Vagina (tissue), 2 donors: ENCODE measurements around the gene USE1. TPM values are rescaled to one million over a fixed set of nuclear protein-coding genes. Genes with fewer than 3 reads are reported as not detected.

Experiments used
- DNase-seq, 2 donors: peaks; one replicate each; pipeline ENCODE4 v3.0.0-alpha.2; 2017; ENCODE audit errors: extremely low spot score in 2 of 2
- H3K27ac ChIP-seq: fragments of 200-600 bp; sonication (generic); one replicate; pipeline ENCODE4 v1.5.1; 2019
- H3K27me3 ChIP-seq: fragments of 200-600 bp; sonication (generic); one replicate; pipeline ENCODE4 v1.5.1; 2019
- H3K36me3 ChIP-seq, 2 donors: fragments of 200-600 bp; sonication (generic); one replicate each; pipeline ENCODE4 v1.5.1; 2017 to 2019
- H3K4me1 ChIP-seq: fragments of 200-600 bp; sonication (generic); one replicate; pipeline ENCODE4 v1.5.1; 2019
- H3K4me3 ChIP-seq, 2 donors: fragments of 200-600 bp; sonication (generic); 1 replicate in 1 of 2; 2 replicates in 1 of 2; pipeline ENCODE4 v1.5.1; 2016 to 2019
- H3K9me3 ChIP-seq: fragments of 200-600 bp; sonication (generic); one replicate; pipeline ENCODE4 v1.5.1; 2019
- CTCF ChIP-seq, 3 experiments: fragments of 450-650 bp in 2 of 3; fragments of 200-600 bp in 1 of 3; sonication (generic) in 1 of 3; IDR thresholded peaks; one replicate each; pipeline ENCODE4 v1.5.1; 2017 to 2019; ENCODE audit warnings: antibody characterized with exemption in 3 of 3, mild to moderate bottlenecking in 2 of 3, moderate library complexity in 2 of 3
- POLR2A ChIP-seq, 2 donors: fragments of 450-650 bp; IDR thresholded peaks; one replicate each; pipeline ENCODE4 v1.6.1; 2017; ENCODE audit warnings: antibody characterized with exemption in 2 of 2, mild to moderate bottlenecking in 2 of 2, moderate library complexity in 2 of 2
- POLR2AphosphoS5 ChIP-seq, 2 donors: sonication (generic); formaldehyde crosslinking; IDR thresholded peaks; one replicate each; pipeline ENCODE4 v1.9.0; 2017; ENCODE audit warnings: antibody characterized with exemption in 2 of 2, mild to moderate bottlenecking in 2 of 2, low read depth in 1 of 2; ENCODE audit not compliant: insufficient read depth in 1 of 2
- intact Hi-C: fragments of 100-400 bp; cut with DNase I; formaldehyde crosslinking; loops from one replicate; pipeline ENCODE4 v1.15.1; 2023
- total RNA-seq: library from RNA; depleted of rRNA; stranded (reverse); fragments of >200 nt; gene quantifications from one replicate; pipeline ENCODE4 v1.2.3, GENCODE V29; 2016

The USE1 gene
- total RNA-seq, 1 donor from 2014 or later = 30.9 TPM

GRCh38 chr19:17237747-17238706 lies 22.9 kb downstream of the USE1 start:
- H3K27ac ChIP-seq = no peak overlapping the region
- H3K4me3 ChIP-seq = no peak overlapping the region
- intact Hi-C loops = no loop called here
- no peaks in the 10 kb centered on the region for H3K9me3 ChIP-seq
- no peak for DNase-seq
- TF ChIP-seq CTCF (IDR thresholded peaks at IDR 0.05) (no peak), POLR2A (IDR thresholded peaks at IDR 0.05) (no peak), POLR2AphosphoS5 (IDR thresholded peaks at IDR 0.05; ENCODE audit: insufficient read depth in 1 of 2, low read depth in 1 of 2) (no peak)
- H3K36me3 ChIP-seq = peaks cover 0 to 15% of the 10 kb centered on the region in 2 donors
- peaks cover 49% of the 10 kb centered on the region for H3K4me1 ChIP-seq
- H3K27me3 ChIP-seq = no peaks in the 10 kb centered on the region

GRCh38 chr19:17240062-17240752 lies 25.1 kb downstream of the USE1 start:
- H3K4me1 ChIP-seq = peaks cover 55% of the 10 kb centered on the region

GRCh38 chr19:17240826-17241399 lies 25.8 kb downstream of the USE1 start:
- intact Hi-C loops = no loop called here
- H3K27ac ChIP-seq = no peak overlapping the region
- H3K4me1 ChIP-seq = peaks cover 49% of the 10 kb centered on the region

More at GRCh38 chr19:17240062-17240752, 25.1 kb downstream of the USE1 start:
- intact Hi-C loops = no loop called here
- no peak for DNase-seq
- no peak overlapping the region for H3K4me3 ChIP-seq
- H3K36me3 ChIP-seq = peaks cover 0 to 15% of the 10 kb centered on the region in 2 donors
- no peaks in the 10 kb centered on the region for H3K27me3 ChIP-seq
- no peak overlapping the region for H3K27ac ChIP-seq
- no peaks in the 10 kb centered on the region for H3K9me3 ChIP-seq
- no peak for TF ChIP-seq POLR2AphosphoS5 (IDR thresholded peaks at IDR 0.05; ENCODE audit: insufficient read depth in 1 of 2, low read depth in 1 of 2)
- TF ChIP-seq CTCF (IDR thresholded peaks at IDR 0.05) = no peak
- TF ChIP-seq POLR2A (IDR thresholded peaks at IDR 0.05) = no peak

GRCh38 chr19:17242431-17243208 lies 27.5 kb downstream of the USE1 start:
- Histone ChIP-seq H3K4me3 (no peak overlapping the region), H3K4me1 (peaks cover 47% of the 10 kb centered on the region), H3K9me3 (no peaks in the 10 kb centered on the region), H3K27ac (peak overlapping the region; percentile 85), H3K27me3 (no peaks in the 10 kb centered on the region), H3K36me3 (peaks cover 0 to 15% of the 10 kb centered on the region in 2 donors)
- intact Hi-C loops = no loop called here
- TF ChIP-seq CTCF (IDR thresholded peaks at IDR 0.05) (no peak), POLR2A (IDR thresholded peaks at IDR 0.05) (no peak), POLR2AphosphoS5 (IDR thresholded peaks at IDR 0.05; ENCODE audit: insufficient read depth in 1 of 2, low read depth in 1 of 2) (no peak)
- no peak for DNase-seq

More at GRCh38 chr19:17240826-17241399, 25.8 kb downstream of the USE1 start:
- H3K9me3 ChIP-seq = no peaks in the 10 kb centered on the region
- peaks cover 0 to 15% of the 10 kb centered on the region in 2 donors for H3K36me3 ChIP-seq
- no peak for TF ChIP-seq POLR2AphosphoS5 (IDR thresholded peaks at IDR 0.05; ENCODE audit: insufficient read depth in 1 of 2, low read depth in 1 of 2)
- TF ChIP-seq POLR2A (IDR thresholded peaks at IDR 0.05) = no peak
- DNase-seq = no peak
- no peak overlapping the region for H3K4me3 ChIP-seq
- H3K27me3 ChIP-seq = no peaks in the 10 kb centered on the region
